PFSK-1 (cell line): ENCODE measurements around the gene KIAA1958.

Experiments
- SIN3A ChIP-seq: IDR thresholded peaks from 2 replicates; pipeline ENCODE4 v1.6.1; 2012; ENCODE audit warnings: mild to moderate bottlenecking, low read length, moderate library complexity, borderline replicate concordance; ENCODE audit not compliant: insufficient read depth
- TAF1 ChIP-seq: IDR thresholded peaks from 2 replicates; pipeline ENCODE4 v1.6.1; 2012; ENCODE audit warnings: low read length, control low read depth, borderline replicate concordance; ENCODE audit not compliant: insufficient read depth

GRCh38 chr9:112696461-112696860 lies 209.8 kb downstream of the KIAA1958 start:
- TF ChIP-seq TAF1 (no peak), SIN3A (no peak)
